Stimulated activated CD4-positive, alpha-beta T cell treated with anti-CD3 and anti-CD28 coated beads, TNF-alpha, amount 100 ng/mL, for 4 hours (primary cell): ENCODE measurements around the gene EGFL7.

Experiments used
- DNase-seq, 3 experiments: peaks; one replicate each; pipeline ENCODE4 v3.0.0-alpha.2; 2020; ENCODE audit warnings: low read depth in 3 of 3

EGFL7 gene

GRCh38 chr9:136659861-136660784, 2.6 kb upstream of the EGFL7 start:
- DNase-seq = no peak

GRCh38 chr9:136660971-136661550, 1.7 kb upstream of the EGFL7 start:
- no peak for DNase-seq

GRCh38 chr9:136661641-136662325, 933 bp upstream of the EGFL7 start:
- no peak for DNase-seq

GRCh38 chr9:136662326-136662655, 425 bp upstream of the EGFL7 start:
- DNase-seq = no peak

- no peak for DNase-seq
Measured at GRCh38 chr9:136664000-136664915, 1.5 kb downstream of the EGFL7 start.

GRCh38 chr9:136665111-136665703, 2.5 kb downstream of the EGFL7 start:
- no peak for DNase-seq

GRCh38 chr9:136665704-136666371, 3.1 kb downstream of the EGFL7 start:
- DNase-seq = peak in 1 of 3 experiments; percentile 19

GRCh38 chr9:136666372-136667213, 3.9 kb downstream of the EGFL7 start:
- DNase-seq = no peak

GRCh38 chr9:136667214-136667939, 4.7 kb downstream of the EGFL7 start:
- DNase-seq = no peak

GRCh38 chr9:136667940-136668760, 5.4 kb downstream of the EGFL7 start:
- no peak for DNase-seq

GRCh38 chr9:136668983-136669790, 6.5 kb downstream of the EGFL7 start:
- DNase-seq = no peak

- no peak for DNase-seq
Measured at GRCh38 chr9:136669791-136670464, 7.2 kb downstream of the EGFL7 start.

GRCh38 chr9:136670576-136671253, 8.0 kb downstream of the EGFL7 start:
- no peak for DNase-seq

GRCh38 chr9:136671254-136671614, 8.5 kb downstream of the EGFL7 start:
- no peak for DNase-seq

GRCh38 chr9:136671646-136672430, 9.1 kb downstream of the EGFL7 start:
- DNase-seq = peak in 1 of 3 experiments; percentile 24
